Prostate gland (tissue), 2 donors: ENCODE data around the gene DDX39A. TPM values are rescaled to one million over a fixed set of nuclear protein-coding genes. Genes with fewer than 3 reads are reported as not detected.

Experiments
- DNase-seq: peaks from one replicate; pipeline ENCODE4 v3.0.0-alpha.2; 2019; ENCODE audit warnings: low spot score
- H3K27ac ChIP-seq, 2 donors: fragments of 200-600 bp; sonication (generic); 2 replicates each; pipeline ENCODE4 v1.5.1; 2017 to 2019
- H3K27me3 ChIP-seq: fragments of 200-600 bp; sonication (generic); replicated peaks from 2 replicates; pipeline ENCODE4 v1.5.1; 2019; ENCODE audit not compliant: insufficient read depth
- H3K36me3 ChIP-seq, 2 donors: fragments of 200-600 bp; sonication (generic); 1 replicate in 1 of 2; 2 replicates in 1 of 2; pipeline versions ENCODE4 v1.5.1 to v1.8.1; 2017 to 2019
- H3K4me1 ChIP-seq: fragments of 200-600 bp; sonication (generic); replicated peaks from 2 replicates; pipeline ENCODE4 v1.5.1; 2019
- H3K4me3 ChIP-seq, 2 donors: fragments of 200-600 bp; sonication (generic); 2 replicates each; pipeline ENCODE4 v1.5.1; 2017 to 2019
- H3K9me3 ChIP-seq: fragments of 200-600 bp; sonication (generic); 2 replicates; pipeline ENCODE4 v1.5.1; 2017
- POLR2A ChIP-seq: fragments of 450-650 bp; IDR thresholded peaks from one replicate; pipeline ENCODE4 v1.6.1; 2016; ENCODE audit warnings: antibody characterized with exemption, mild to moderate bottlenecking
- POLR2AphosphoS5 ChIP-seq: sonication (generic); formaldehyde crosslinking; IDR thresholded peaks from one replicate; pipeline ENCODE4 v1.6.1; 2017; ENCODE audit warnings: antibody characterized with exemption
- WGBS: methylation state at CpG from one replicate; pipeline ENCODE4 v1.1.5; 2018; 5-methylcytosine and 5-hydroxymethylcytosine counted together
- intact Hi-C: fragments of 100-400 bp; cut with DNase I; formaldehyde crosslinking; loops from one replicate; pipeline ENCODE4 v1.14.2; 2022
- total RNA-seq, 2 donors: library from RNA; depleted of rRNA; stranded (reverse); fragments of >200 nt; gene quantifications; one replicate each; pipeline ENCODE4 v1.1.0, GENCODE V29; 2016
- TF ChIP-seq, protein P1 (sequence below), 4 experiments: fragments of 200-600 bp in 2 of 4; fragments of 450-650 bp in 2 of 4; sonication (generic) in 2 of 4; IDR thresholded peaks; 1 replicate in 3 of 4; 2 replicates in 1 of 4; pipeline ENCODE4 v1.5.1; 2016 to 2019; ENCODE audit warnings: antibody characterized with exemption in 4 of 4, mild to moderate bottlenecking in 2 of 4, moderate library complexity in 2 of 4

Gene DDX39A
- total RNA-seq, 2 donors from 2014 or later = 64.9 to 121 TPM

DNA sequence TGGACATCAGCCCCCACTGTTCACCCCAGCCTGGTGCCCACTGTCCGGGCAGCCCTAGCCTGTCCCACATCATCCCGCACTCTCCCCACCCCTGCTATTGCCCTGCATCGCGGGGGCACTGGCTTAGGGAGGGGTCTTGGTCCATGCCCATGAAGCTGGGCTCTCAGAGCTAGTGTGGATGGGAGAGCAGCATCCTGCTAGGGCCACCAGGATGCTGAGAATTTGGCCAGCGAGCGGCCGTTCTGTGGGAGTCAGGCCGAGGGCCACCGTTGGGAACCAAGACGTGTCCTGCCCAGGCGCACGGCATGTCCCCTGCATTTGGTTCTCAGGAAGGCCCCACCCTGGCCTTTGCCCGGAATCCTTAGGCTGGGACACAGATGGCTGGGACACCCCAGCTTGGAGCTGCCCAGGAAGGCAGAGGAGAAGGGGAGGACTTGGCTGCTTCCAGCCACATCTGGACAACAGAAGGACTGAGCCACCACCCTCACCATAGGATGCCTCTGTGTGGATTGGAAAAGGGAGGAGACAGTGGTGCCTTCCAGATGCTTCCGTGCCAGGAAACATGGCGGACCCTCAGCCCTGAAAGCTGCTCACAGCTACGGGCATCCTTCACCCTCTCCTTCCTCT lies 23.3 kb downstream of the DDX39A start:
- intact Hi-C loops = loop anchor here (10.0 kb wide), 1 partner anchor 369 kb away; no protein-coding TSS in a partner anchor
- Histone ChIP-seq H3K27me3 (no peaks in the 10 kb centered on the region), H3K4me3 (no peak overlapping the region), H3K36me3 (no peaks in the 10 kb centered on the region), H3K27ac (no peak overlapping the region), H3K9me3 (no peaks in the 10 kb centered on the region), H3K4me1 (no peaks in the 10 kb centered on the region)
- no peak for DNase-seq
- WGBS = 77% methylated on average over 8 of the region's 16 CpGs
- no peak for TF ChIP-seq POLR2A
- TF ChIP-seq POLR2AphosphoS5 = no peak
- TF ChIP-seq, protein P1, sequence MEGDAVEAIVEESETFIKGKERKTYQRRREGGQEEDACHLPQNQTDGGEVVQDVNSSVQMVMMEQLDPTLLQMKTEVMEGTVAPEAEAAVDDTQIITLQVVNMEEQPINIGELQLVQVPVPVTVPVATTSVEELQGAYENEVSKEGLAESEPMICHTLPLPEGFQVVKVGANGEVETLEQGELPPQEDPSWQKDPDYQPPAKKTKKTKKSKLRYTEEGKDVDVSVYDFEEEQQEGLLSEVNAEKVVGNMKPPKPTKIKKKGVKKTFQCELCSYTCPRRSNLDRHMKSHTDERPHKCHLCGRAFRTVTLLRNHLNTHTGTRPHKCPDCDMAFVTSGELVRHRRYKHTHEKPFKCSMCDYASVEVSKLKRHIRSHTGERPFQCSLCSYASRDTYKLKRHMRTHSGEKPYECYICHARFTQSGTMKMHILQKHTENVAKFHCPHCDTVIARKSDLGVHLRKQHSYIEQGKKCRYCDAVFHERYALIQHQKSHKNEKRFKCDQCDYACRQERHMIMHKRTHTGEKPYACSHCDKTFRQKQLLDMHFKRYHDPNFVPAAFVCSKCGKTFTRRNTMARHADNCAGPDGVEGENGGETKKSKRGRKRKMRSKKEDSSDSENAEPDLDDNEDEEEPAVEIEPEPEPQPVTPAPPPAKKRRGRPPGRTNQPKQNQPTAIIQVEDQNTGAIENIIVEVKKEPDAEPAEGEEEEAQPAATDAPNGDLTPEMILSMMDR (IDR thresholded peaks at IDR 0.05) = no peak

DNA sequence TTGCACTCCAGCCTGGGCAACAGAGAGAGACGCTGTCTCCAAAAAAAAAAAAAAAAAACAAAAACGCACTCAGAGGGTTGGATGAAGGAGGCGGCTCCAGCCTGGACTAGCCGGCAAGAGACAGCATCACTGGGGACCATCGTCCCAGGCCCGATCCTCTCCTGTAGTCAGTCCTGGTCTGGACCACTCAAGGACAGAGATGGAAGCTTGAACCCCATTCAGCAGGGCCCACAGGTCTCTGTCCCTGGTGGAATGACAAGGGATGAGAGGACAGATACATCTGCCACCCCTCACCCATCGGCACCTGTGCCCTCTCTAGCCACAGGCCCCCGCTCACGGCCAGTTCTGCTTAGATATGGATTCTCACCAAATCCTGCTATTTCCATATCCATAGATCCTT lies 23.9 kb downstream of the DDX39A start:
- H3K36me3 ChIP-seq = no peaks in the 10 kb centered on the region
- no peaks in the 10 kb centered on the region for H3K9me3 ChIP-seq
- TF ChIP-seq POLR2AphosphoS5 (no peak), POLR2A (no peak)
- TF ChIP-seq, protein P1 (IDR thresholded peaks at IDR 0.05) = no peak
- no peaks in the 10 kb centered on the region for H3K27me3 ChIP-seq
- H3K4me3 ChIP-seq = no peak overlapping the region
- no peak for DNase-seq
- intact Hi-C loops = loop anchor here (10.0 kb wide), 1 partner anchor 370 kb away; no protein-coding TSS in a partner anchor
- no peaks in the 10 kb centered on the region for H3K4me1 ChIP-seq
- WGBS = 92% methylated on average over 9 of the region's 9 CpGs
- no peak overlapping the region for H3K27ac ChIP-seq

DNA sequence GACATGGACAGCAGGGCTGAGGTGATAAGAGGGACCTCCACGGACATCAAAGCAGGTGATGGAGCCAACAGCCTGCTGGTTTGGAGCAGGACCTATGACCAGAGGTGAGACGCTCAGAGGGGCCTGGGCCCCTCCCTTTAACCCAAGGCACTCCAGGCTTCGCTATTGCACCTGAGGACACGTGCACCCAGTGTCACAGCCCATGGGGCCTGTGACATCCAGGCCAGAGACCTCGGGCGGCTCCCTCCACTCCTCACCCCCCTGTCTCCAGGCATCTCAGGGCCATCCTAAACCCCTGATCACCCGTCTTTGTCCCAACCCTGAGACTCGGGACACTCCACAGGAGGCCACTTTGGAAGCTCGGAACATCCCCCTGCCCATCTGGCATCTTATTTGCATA lies 25.0 kb downstream of the DDX39A start:
- no peak for DNase-seq
- intact Hi-C loops = loop anchor here (10.0 kb wide), 1 partner anchor 371 kb away; no protein-coding TSS in a partner anchor
- 88% methylated on average over 9 of the region's 9 CpGs for WGBS
- H3K27me3 ChIP-seq = no peaks in the 10 kb centered on the region
- no peaks in the 10 kb centered on the region for H3K4me1 ChIP-seq
- H3K36me3 ChIP-seq = no peaks in the 10 kb centered on the region
- no peak for TF ChIP-seq POLR2AphosphoS5
- TF ChIP-seq, protein P1 (IDR thresholded peaks at IDR 0.05) = no peak
- TF ChIP-seq POLR2A = no peak
- H3K4me3 ChIP-seq = no peak overlapping the region
- no peak overlapping the region for H3K27ac ChIP-seq
- H3K9me3 ChIP-seq = no peaks in the 10 kb centered on the region

DNA sequence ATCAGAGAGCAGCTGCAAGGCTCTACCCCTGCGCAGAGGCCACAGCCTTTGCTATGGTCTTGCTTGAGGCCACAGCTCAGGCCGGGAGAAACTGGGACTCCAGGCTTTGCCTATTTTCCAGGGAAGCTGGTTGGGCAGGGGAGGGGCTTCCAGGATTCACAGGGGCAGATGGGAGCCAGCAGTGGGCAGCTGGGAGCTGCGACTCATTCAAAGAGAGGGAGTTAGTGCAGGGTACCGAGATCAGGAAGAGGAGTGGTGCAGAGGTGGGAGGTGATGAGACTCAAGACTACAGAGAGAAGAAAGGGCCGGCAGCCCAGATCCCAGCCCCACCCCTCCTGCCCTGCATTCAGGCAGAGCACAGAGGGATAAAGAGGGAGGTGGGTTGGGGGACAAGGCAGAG lies 25.8 kb downstream of the DDX39A start:
- intact Hi-C loops = loop anchor here (10.0 kb wide), 1 partner anchor 371 kb away; no protein-coding TSS in a partner anchor
- no peak for DNase-seq
- H3K4me1 ChIP-seq = no peaks in the 10 kb centered on the region
- H3K27ac ChIP-seq = no peak overlapping the region
- TF ChIP-seq POLR2AphosphoS5 (no peak), POLR2A (no peak)
- TF ChIP-seq, protein P1 (IDR thresholded peaks at IDR 0.05) = no peak
- 59% methylated on average over 5 of the region's 5 CpGs for WGBS
- no peaks in the 10 kb centered on the region for H3K36me3 ChIP-seq
- H3K4me3 ChIP-seq = no peak overlapping the region
- H3K9me3 ChIP-seq = no peaks in the 10 kb centered on the region
- no peaks in the 10 kb centered on the region for H3K27me3 ChIP-seq
